Neural progenitor cell (in vitro differentiated cells): Measurements from ENCODE around the gene MAP2K1.

Experiments used
- EZH2 ChIP-seq: fragments of 200-600 bp; sonication (generic); IDR thresholded peaks from 2 replicates; pipeline ENCODE4 v1.6.1; 2017; ENCODE audit warnings: antibody characterized with exemption, mild to moderate bottlenecking, moderate library complexity
- TF ChIP-seq, protein P1 (sequence below): fragments of 200-600 bp; sonication (generic); IDR thresholded peaks from 2 replicates; pipeline ENCODE4 v1.5.1; 2017; ENCODE audit warnings: antibody characterized with exemption, mild to moderate bottlenecking

DNA sequence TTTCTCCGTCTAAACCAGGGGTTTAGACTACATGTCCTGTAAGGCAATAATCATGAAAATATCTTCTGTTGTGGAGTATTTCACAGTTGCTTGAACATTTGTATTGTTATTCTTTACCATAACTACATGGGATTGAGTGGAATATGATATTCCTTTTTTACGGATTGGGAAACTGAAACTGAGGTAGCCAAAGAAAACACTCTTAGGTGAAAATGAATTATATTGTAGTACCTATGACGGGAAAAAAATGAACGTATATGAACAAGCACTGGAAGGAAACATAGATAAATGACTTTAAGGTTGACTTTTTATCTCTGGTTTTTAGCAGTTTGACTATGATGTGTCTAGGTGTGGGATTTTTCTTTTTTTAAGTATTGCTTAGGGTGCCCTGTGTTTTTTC is 35.6 kb downstream of the MAP2K1 start:
- TF ChIP-seq, protein P1, sequence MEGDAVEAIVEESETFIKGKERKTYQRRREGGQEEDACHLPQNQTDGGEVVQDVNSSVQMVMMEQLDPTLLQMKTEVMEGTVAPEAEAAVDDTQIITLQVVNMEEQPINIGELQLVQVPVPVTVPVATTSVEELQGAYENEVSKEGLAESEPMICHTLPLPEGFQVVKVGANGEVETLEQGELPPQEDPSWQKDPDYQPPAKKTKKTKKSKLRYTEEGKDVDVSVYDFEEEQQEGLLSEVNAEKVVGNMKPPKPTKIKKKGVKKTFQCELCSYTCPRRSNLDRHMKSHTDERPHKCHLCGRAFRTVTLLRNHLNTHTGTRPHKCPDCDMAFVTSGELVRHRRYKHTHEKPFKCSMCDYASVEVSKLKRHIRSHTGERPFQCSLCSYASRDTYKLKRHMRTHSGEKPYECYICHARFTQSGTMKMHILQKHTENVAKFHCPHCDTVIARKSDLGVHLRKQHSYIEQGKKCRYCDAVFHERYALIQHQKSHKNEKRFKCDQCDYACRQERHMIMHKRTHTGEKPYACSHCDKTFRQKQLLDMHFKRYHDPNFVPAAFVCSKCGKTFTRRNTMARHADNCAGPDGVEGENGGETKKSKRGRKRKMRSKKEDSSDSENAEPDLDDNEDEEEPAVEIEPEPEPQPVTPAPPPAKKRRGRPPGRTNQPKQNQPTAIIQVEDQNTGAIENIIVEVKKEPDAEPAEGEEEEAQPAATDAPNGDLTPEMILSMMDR: no peak
- no peak for TF ChIP-seq EZH2
